H9 (cell line): ENCODE measurements around the gene SLC1A4. TPM values are rescaled to one million over a fixed set of nuclear protein-coding genes. Genes with fewer than 3 reads are reported as not detected.

Source experiments
- DNase-seq: peaks from one replicate; pipeline ENCODE4 v3.0.0-alpha.2; 2017
- H2AFZ ChIP-seq: one replicate; pipeline ENCODE4 v1.6.1; 2013; ENCODE audit warnings: mild to moderate bottlenecking, low read length, control low read depth, moderate library complexity
- H2AK5ac ChIP-seq: 2 replicates; pipeline ENCODE4 v1.6.1; 2013; ENCODE audit warnings: low read length, control low read depth, mixed read lengths; ENCODE audit not compliant: insufficient read length
- H2BK120ac ChIP-seq: one replicate; pipeline ENCODE4 v1.6.1; 2013; ENCODE audit warnings: low read depth, mild to moderate bottlenecking, low read length, control low read depth, inconsistent platforms; ENCODE audit not compliant: poor library complexity, severe bottlenecking
- H2BK12ac ChIP-seq: 2 replicates; pipeline ENCODE4 v1.6.1; 2013; ENCODE audit warnings: low read length, control low read depth, mixed read lengths, low read depth; ENCODE audit not compliant: insufficient read length
- H2BK15ac ChIP-seq: 2 replicates; pipeline ENCODE4 v1.6.1; 2013; ENCODE audit warnings: low read depth, low read length, control low read depth
- H2BK20ac ChIP-seq: one replicate; pipeline ENCODE4 v1.6.1; 2013; ENCODE audit warnings: low read depth, mild to moderate bottlenecking, low read length, control low read depth, inconsistent platforms; ENCODE audit not compliant: poor library complexity, severe bottlenecking
- H2BK5ac ChIP-seq: 2 replicates; pipeline ENCODE4 v1.6.1; 2013; ENCODE audit warnings: low read length, control low read depth, mixed read lengths; ENCODE audit not compliant: insufficient read length
- H3K14ac ChIP-seq: 2 replicates; pipeline ENCODE4 v1.6.1; 2013; ENCODE audit warnings: low read length, control low read depth; ENCODE audit not compliant: insufficient read depth
- H3K18ac ChIP-seq: 2 replicates; pipeline ENCODE4 v1.6.1; 2013; ENCODE audit warnings: low read depth, mild to moderate bottlenecking, mixed read lengths, low read length, control low read depth; ENCODE audit not compliant: insufficient read length
- H3K23ac ChIP-seq: 2 replicates; pipeline ENCODE4 v1.6.1; 2013; ENCODE audit warnings: low read length, control low read depth, mixed read lengths, low read depth; ENCODE audit not compliant: insufficient read length
- H3K23me2 ChIP-seq: 2 replicates; pipeline ENCODE4 v1.6.1; 2013; ENCODE audit warnings: low read depth, mild to moderate bottlenecking, mixed read lengths, low read length, control low read depth; ENCODE audit not compliant: insufficient read length, poor library complexity, severe bottlenecking
- H3K27ac ChIP-seq: 2 replicates; pipeline ENCODE4 v1.5.1; 2013; ENCODE audit warnings: low read length, control low read depth, mixed read lengths, low read depth; ENCODE audit not compliant: insufficient read length
- H3K27me3 ChIP-seq: 2 replicates; pipeline ENCODE4 v1.6.1; 2013; ENCODE audit warnings: low read length, control low read depth, inconsistent platforms; ENCODE audit not compliant: insufficient read depth
- H3K4ac ChIP-seq: 2 replicates; pipeline ENCODE4 v1.6.1; 2013; ENCODE audit warnings: low read depth, mild to moderate bottlenecking, control low read depth, inconsistent platforms, low read length, moderate library complexity
- H3K4me1 ChIP-seq: 2 replicates; pipeline ENCODE4 v1.6.1; 2013; ENCODE audit warnings: low read length, control low read depth, inconsistent platforms; ENCODE audit not compliant: insufficient read depth
- H3K4me2 ChIP-seq: 2 replicates; pipeline ENCODE4 v1.6.1; 2013; ENCODE audit warnings: low read length, control low read depth, mixed read lengths; ENCODE audit not compliant: insufficient read length, insufficient read depth
- H3K56ac ChIP-seq: 2 replicates; pipeline ENCODE4 v1.6.1; 2013; ENCODE audit warnings: low read depth, mild to moderate bottlenecking, mixed read lengths, low read length, control low read depth; ENCODE audit not compliant: insufficient read length
- H3K79me1 ChIP-seq: 2 replicates; pipeline ENCODE4 v1.6.1; 2013; ENCODE audit warnings: low read depth, mild to moderate bottlenecking, moderate library complexity, low read length, control low read depth, inconsistent platforms; ENCODE audit not compliant: insufficient read depth, poor library complexity, severe bottlenecking
- H3K79me2 ChIP-seq: 2 replicates; pipeline ENCODE4 v1.6.1; 2013; ENCODE audit warnings: low read length, control low read depth, inconsistent platforms; ENCODE audit not compliant: insufficient read depth
- H3K9ac ChIP-seq: 2 replicates; pipeline ENCODE4 v1.6.1; 2013; ENCODE audit warnings: low read length, control low read depth, mixed read lengths; ENCODE audit not compliant: insufficient read length; ENCODE audit errors: extremely low read depth
- H3K9me3 ChIP-seq: one replicate; pipeline ENCODE4 v1.6.1; 2013; ENCODE audit warnings: low read depth, low read length, inconsistent platforms; ENCODE audit not compliant: control insufficient read depth
- H3T11ph ChIP-seq: one replicate; pipeline ENCODE4 v1.6.1; 2013; ENCODE audit warnings: mild to moderate bottlenecking, low read length, control low read depth, inconsistent platforms
- H4K20me1 ChIP-seq: one replicate; pipeline ENCODE4 v1.6.1; 2013; ENCODE audit not compliant: control insufficient read depth, insufficient read length, insufficient read depth
- H4K5ac ChIP-seq: 2 replicates; pipeline ENCODE4 v1.6.1; 2013; ENCODE audit warnings: low read depth, mild to moderate bottlenecking, mixed read lengths, low read length, control low read depth; ENCODE audit not compliant: insufficient read length
- H4K8ac ChIP-seq: replicated peaks from 2 replicates; pipeline ENCODE4 v1.6.1; 2013; ENCODE audit warnings: low read length, control low read depth, mixed read lengths, low read depth; ENCODE audit not compliant: insufficient read length
- H4K91ac ChIP-seq: 2 replicates; pipeline ENCODE4 v1.6.1; 2013; ENCODE audit warnings: low read depth, mild to moderate bottlenecking, moderate library complexity, mixed read lengths, low read length, control low read depth; ENCODE audit not compliant: insufficient read length
- H3K27ac Mint-ChIP-seq, 3 experiments: 2 replicates in 2 of 3; 3 replicates in 1 of 3; pipeline ENCODE4 v1.8.0; 2020 to 2021; ENCODE audit warnings: mixed read lengths in 3 of 3, mild to moderate bottlenecking in 1 of 3, moderate library complexity in 1 of 3
- H3K27me3 Mint-ChIP-seq: 2 replicates; pipeline ENCODE4 v1.8.0; 2021; ENCODE audit warnings: low read depth, mild to moderate bottlenecking, moderate library complexity, mixed read lengths
- H3K36me3 Mint-ChIP-seq, 3 experiments: 2 replicates in 2 of 3; 3 replicates in 1 of 3; pipeline ENCODE4 v1.8.0; 2020 to 2021; ENCODE audit warnings: low read depth in 3 of 3, mixed read lengths in 3 of 3; ENCODE audit not compliant: insufficient read depth in 1 of 3
- H3K4me1 Mint-ChIP-seq, 2 experiments: 2 replicates each; pipeline ENCODE4 v1.8.0; 2020; ENCODE audit warnings: mixed read lengths in 2 of 2
- H3K4me3 Mint-ChIP-seq, 2 experiments: 2 replicates in 1 of 2; 3 replicates in 1 of 2; pipeline ENCODE4 v1.8.0; 2020 to 2021; ENCODE audit warnings: mild to moderate bottlenecking in 2 of 2, mixed read lengths in 2 of 2, moderate library complexity in 1 of 2
- H3K9me3 Mint-ChIP-seq, 2 experiments: 2 replicates in 1 of 2; 3 replicates in 1 of 2; pipeline ENCODE4 v1.8.0; 2020; ENCODE audit warnings: mild to moderate bottlenecking in 2 of 2, mixed read lengths in 2 of 2, moderate library complexity in 1 of 2
- WGBS: extraction: QIAGEN DNeasy Blood & Tissue Kit; methylation state at CpG from one replicate; pipeline ENCODE4 v1.1.7; 2013; ENCODE audit warnings: missing lambda C conversion rate, low lambda C conversion rate, mixed read lengths; ENCODE audit not compliant: insufficient read length; ENCODE audit errors: extremely low coverage; 5-methylcytosine and 5-hydroxymethylcytosine counted together
- total RNA-seq: library from RNA; stranded (reverse); gene quantifications from 2 replicates; pipeline ENCODE4 v1.2.1, GENCODE V29; 2021
- TF ChIP-seq, protein P1 (sequence below): fragments of 200-600 bp; sonication (generic); conservative IDR thresholded peaks from 3 replicates; pipeline ENCODE4 v1.8.0; 2021; ENCODE audit warnings: antibody characterized with exemption, mild to moderate bottlenecking

The SLC1A4 gene
- total RNA-seq, 1 experiment from 2014 or later = 1.9 TPM

DNA sequence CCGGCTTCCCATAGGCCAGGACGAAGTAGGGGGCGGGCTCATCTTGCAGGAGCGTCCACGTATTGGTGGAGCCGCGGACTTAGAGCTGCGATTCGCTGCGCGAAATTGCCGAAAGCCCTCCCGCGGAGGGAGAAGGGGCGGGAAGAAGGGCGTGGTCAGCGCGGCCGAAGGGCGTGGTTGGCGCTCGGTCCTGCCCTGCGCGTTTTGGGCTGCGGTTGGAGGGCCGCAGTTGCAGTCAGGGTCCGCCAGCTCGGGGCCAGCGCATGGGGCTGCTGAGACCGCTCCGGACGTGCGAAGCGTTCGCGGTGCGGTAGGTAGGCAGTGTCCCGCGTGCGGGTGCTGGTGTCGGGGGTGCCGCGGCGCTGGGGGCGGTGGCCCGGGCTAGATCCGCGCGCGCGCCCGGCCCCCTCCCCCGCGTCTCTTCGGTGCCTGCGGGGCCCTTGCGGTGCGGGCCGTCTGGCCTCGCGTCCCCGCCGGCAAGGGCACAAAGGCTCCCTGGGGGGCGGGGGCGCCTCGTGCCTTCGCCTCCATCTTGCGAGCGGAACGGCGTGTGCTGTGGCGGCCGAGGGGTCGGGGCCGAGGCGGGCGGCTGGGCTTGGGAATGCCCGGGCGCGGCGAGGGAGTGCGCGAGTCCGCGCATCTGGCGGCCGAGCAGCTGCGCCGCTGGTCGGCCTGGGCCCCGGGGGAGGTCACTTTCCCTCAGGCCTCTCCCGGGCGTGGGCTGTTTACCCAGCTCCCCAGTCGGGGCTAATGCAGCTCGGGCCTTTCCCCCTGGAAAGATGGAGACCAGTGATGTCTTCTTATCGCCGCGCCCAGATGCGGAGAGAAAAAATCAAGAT is 67.2 kb downstream of the SLC1A4 start, which contains the start of gene CEP68:
Gene CEP68, plus strand, starts transcription at position 202 of the 839 bp plus-strand sequence. CDS start 13,029 bp downstream, outside the sequence.
- Histone ChIP-seq H3K56ac (no peak within 1 kb of the TSS), H2BK12ac (no peak within 1 kb of the TSS), H3K4me2 (peak within 1 kb of the TSS; percentile 87), H3T11ph (peak within 1 kb of the TSS; percentile 68), H3K18ac (peak within 1 kb of the TSS; percentile 27), H4K8ac (no peak within 1 kb of the TSS), H3K27ac (no peak within 1 kb of the TSS), H2AFZ (no peak within 1 kb of the TSS), H3K4ac (no peak within 1 kb of the TSS; the same call in 1 of the 2 replicates), H2BK15ac (no peak within 1 kb of the TSS), H2BK5ac (no peak within 1 kb of the TSS), H3K27me3 (no peaks in the 10 kb centered on the region), H3K9ac (peak within 1 kb of the TSS; percentile 68), H4K5ac (no peak within 1 kb of the TSS), H3K14ac (peak within 1 kb of the TSS; percentile 87), H3K23ac (no peak within 1 kb of the TSS), H2BK20ac (no peak within 1 kb of the TSS), H3K79me2 (peaks cover 8% of the 10 kb centered on the region), H4K20me1 (no peaks in the 10 kb centered on the region), H2BK120ac (no peak within 1 kb of the TSS), H3K4me1 (no peaks in the 10 kb centered on the region), H2AK5ac (no peak within 1 kb of the TSS), H4K91ac (no peak within 1 kb of the TSS), H3K79me1 (peaks cover 3% of the 10 kb centered on the region), H3K9me3 (no peaks in the 10 kb centered on the region), H3K23me2 (peaks cover 6% of the 10 kb centered on the region)
- Mint-ChIP-seq H3K27ac (peak within 1 kb of the TSS in 2 of 3 experiments; percentile 53 to 95; a peak in 5 of 7 replicates), H3K9me3 (peaks cover 0 to 4% of the 10 kb centered on the region in 2 experiments; a peak in 1 of 5 replicates), H3K4me1 (peaks cover 17 to 40% of the 10 kb centered on the region in 2 experiments), H3K36me3 (peaks cover 5 to 11% (median 9%) of the 10 kb centered on the region in 3 experiments), H3K27me3 (peaks cover 8% of the 10 kb centered on the region; the same call in 1 of the 2 replicates), H3K4me3 (peak within 1 kb of the TSS; percentile 92 to 93)
- TF ChIP-seq, protein P1, sequence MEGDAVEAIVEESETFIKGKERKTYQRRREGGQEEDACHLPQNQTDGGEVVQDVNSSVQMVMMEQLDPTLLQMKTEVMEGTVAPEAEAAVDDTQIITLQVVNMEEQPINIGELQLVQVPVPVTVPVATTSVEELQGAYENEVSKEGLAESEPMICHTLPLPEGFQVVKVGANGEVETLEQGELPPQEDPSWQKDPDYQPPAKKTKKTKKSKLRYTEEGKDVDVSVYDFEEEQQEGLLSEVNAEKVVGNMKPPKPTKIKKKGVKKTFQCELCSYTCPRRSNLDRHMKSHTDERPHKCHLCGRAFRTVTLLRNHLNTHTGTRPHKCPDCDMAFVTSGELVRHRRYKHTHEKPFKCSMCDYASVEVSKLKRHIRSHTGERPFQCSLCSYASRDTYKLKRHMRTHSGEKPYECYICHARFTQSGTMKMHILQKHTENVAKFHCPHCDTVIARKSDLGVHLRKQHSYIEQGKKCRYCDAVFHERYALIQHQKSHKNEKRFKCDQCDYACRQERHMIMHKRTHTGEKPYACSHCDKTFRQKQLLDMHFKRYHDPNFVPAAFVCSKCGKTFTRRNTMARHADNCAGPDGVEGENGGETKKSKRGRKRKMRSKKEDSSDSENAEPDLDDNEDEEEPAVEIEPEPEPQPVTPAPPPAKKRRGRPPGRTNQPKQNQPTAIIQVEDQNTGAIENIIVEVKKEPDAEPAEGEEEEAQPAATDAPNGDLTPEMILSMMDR = no peak
- peak; percentile 98 for DNase-seq
- no CpG with 5 or more reads among the region's 99 CpGs for WGBS
